DMS53 treated with DMSO at 0.1 percent for 48 hours (cell line): ENCODE results near the gene TAP1.

Experiments
- DNase-seq: peaks from one replicate; lab custom pipeline; 2025; ENCODE audit not compliant: unreplicated experiment; lab: John Stamatoyannopoulos, UW

TAP1 gene

DNA sequence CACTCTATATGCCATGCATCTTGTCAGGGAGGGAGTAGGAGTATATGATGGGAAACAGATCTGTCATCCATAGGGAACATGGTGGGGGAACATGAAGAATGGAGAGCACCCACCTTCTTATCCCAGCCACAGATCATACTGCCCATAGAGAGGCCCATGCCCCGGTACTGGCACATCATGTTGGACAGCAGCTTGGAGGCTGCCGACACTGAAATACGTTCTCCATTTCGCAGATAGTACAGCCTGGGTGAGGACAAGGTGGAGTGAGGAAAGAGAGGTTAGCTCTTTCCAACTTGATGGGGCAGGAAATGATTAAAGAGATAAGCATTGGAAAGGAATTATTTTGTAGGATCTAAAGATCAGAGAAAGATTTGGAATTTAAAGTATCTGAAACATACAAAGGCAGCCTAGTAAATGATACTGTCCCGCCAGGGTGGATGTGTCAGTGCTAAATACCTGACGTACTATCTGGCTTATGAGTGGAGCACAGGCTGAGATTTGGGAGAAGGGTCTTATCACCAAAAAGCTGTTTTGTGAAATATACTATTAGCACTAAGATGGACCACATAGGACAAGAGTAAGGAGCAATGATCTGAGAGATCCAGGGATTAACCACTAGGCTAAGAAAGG, 11.4 kb downstream of the TAP1 start:
- DNase-seq = no peak

DNA sequence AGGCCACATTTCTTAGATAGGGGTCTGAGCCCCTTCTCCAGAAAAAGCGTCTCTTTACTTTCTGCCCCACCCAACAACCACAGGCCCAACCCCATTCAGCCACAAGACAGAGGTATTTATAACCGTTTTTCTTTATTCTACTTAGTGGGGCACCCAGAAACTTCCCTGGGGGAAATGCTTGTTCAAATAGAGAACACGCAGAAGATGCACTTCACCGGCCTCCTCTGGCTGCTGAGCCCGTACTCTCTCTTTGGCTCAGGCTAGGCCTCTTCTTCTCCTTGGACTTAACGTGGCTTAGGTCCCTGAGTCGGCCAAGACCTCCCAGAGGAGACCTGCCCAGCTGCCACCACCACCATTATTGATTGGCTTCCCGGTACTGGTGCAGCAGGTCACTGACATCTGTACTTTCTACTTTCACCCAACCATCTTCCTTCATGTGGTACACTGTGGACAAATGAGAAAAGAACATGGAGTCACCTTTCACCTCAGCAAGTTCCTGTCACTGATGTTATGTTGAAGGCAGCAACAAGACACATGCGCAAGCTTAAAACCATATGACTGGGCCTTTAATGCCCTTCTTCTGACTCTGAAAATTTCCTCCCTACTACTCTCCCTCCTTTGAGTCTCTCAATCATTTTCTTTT, 12.8 kb downstream of the TAP1 start:
- DNase-seq = no peak

DNA sequence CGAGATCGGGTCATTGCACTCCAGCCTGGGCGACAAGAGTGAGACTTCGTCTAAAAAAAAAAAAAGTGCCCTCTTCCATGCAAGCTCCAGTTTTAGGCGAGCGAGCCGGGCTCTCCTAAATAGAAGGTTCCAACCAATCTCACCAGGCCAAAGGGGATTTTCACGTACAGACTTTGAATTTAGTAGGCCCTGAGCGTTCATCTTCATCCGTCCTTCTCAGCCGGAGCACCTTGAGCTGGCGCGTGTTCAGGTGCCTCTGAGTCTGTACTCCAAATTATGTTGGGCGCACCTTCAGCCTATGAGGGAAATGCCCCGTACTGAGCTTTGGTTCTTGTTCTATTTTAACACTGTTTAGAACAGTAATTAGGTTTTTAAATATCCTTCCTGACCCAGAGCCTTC, 14.1 kb downstream of the TAP1 start:
- DNase-seq = no peak

DNA sequence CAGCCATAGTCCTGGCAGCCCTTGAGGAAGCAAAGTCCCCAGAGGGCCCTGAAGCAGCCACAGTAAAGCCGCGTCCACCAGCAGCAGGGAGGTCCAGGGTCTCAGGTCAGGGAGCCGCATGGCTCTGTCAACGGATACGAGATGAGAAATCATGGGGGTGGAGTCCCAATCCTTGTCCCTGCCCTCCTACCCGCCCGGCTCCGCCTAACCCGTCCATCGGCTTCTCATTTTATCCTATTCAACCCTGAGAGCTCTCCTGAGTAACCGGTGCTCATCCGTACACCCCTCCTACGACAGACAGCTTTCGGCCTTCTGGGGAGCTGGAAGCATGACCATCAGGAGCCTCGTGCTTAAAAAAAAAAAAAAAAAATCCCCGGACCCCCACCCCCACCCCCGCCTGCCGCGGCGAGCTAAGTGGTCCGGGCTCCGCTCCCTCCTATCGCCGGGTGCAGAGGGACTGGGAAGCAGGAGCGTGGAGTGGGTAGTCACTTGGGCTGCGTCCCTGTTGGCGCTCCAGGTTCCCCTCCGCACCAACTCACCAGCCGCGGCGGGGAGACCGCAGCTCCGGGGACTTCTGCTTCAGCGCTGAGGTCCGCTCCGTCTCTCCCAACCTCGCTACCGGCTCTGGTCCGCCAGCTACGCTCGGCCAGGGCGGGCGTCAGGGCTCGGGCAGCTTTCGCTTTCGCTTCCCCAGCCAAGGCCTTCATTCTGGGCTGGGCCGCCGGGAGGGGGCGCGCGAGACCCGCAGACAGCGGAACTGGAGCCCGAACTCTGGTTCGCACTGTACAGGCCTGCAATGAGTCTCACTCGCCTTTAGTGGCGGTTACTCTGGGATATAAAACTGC, 15.2 kb downstream of the TAP1 start, which contains the start of gene TAP2:
Gene TAP2, minus strand, starts transcription at position 626 of the 845 bp plus-strand sequence. Its CDS starts 506 bp downstream, at position 120.
- peak; percentile 89 for DNase-seq

DNA sequence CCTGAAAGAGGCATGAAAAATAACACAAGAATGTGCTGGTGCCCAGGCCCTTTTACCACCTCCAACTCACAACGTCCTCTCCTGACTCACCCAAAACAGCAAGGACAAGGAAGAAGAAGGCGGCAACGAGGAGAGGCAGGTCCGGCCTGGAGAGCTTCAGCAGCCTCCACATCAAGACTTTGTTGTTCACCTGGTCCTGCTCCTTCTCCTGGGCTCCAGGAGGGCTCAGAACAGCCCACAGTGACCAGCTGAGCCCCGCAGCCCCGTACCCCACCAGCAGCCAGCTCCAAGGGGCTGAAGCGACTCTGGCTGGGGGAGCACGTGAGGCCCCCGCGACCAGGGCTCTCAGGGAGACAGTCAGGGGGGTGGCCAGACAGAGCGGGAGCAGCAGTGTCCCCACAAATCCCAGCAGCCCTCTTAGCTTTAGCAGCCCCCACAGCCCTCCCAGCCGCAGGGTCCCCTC, 15.8 kb downstream of the TAP1 start:
- no peak for DNase-seq

DNA sequence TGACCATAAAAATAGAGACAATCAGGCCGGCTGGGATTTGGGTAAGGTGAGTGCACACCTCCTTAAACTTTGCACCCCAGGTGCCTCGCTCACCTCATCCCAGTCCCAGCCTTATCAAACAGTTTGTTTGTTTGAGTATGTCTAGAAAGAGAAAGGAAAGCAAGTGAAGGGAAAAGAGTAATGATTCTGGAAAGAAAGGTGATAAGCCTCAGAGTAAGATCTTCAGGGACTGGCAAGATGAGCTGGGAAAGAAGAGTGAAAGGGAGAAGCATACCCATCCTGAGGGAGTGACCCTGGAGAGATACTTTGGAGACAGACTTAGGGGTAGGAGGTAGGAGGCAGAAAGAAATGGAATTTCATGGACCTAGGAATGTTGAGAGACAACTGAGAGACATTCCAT, 16.6 kb downstream of the TAP1 start:
- no peak for DNase-seq

DNA sequence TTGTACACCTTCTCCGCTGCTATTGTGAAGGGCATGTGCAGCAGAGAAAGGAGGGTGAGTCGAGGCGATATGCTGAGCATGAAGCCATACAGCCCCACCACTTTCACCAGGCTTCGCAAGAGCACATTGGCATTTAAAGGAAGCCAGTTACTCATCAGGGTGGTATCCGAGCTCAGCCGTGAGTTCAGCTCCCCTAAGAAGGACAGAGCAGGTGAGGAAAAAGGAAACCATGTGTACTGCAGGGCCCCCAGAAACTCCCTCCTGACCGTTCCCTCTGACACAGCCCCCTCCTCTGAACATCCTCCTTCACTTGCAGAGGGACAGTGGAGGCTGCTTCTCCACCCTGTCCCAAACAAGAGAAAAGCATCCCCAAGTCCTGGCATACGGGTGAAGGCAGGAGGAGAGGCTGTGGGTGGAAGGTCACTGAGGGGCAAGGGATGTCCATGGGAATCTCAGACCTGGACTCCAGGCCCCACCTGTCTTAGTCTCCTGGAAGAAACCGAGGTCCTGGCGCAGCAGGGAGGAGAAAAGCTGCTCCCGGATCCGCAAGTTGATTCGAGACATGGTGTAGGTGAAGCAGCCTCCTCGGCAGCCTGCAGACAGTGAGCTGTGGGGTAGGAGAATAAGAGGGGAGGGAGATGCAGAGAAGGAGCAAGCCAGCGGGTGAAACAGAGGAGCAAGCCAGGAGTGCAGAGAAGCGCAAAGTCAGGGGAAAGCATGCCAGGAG, 18.2 kb downstream of the TAP1 start:
- DNase-seq = no peak

DNA sequence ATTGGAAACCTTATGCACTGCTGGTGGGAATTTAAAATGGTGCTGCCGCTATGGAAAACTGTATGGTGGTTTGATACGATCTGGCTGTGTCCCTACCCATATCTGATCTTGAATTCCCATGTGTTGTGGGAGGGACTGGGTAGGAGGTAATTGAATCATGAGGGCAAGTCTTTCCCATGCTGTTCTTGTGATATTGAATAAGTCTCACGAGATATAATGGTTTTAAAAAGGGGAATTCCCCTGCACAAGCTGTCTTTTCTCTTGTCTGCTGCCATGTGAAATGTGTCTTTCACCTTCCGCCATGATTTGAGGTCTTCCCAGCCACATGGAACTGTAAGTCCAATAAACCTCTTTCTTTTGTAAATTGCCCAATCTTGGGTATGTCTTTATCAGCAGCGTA, 19.8 kb downstream of the TAP1 start:
- DNase-seq = no peak

DNA sequence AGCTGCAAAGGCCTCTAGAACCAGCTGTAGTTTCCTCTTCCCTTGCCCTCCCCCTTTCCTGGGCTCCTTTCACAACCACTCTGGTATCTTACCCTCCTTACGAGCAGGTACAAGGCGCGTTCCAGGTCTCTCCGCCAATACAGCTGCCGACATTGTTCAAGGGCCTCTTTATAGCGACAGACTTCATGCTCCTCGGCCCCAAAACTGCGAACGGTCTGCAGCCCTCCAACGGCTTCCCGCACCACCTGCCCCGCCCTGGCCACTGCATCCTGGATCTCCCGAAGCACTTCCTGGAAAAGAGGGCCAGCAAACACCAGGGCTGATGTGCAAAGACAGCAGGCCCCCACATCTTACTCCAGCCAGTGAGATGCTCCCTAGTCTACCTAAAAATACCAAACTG, 21.0 kb downstream of the TAP1 start:
- DNase-seq = no peak

DNA sequence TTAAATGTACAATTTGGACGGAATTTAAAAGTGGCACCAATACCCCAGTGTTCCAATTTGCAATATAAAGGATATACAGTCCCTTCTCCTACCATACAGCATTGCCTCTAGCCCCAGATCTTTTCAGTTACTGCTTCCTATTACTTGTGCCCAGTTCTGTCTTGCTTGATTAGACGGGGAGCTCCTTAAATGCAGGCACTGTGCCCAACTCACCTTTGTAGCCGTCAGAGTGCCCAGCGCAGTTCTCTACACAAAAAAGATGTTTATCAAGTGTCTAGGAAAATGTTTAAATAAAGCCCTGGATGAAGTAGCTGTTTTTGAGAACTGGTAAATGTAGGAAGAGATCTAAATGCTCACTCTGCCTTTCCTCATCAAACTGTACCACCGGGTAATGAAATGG, 22.6 kb downstream of the TAP1 start:
- DNase-seq = no peak

DNA sequence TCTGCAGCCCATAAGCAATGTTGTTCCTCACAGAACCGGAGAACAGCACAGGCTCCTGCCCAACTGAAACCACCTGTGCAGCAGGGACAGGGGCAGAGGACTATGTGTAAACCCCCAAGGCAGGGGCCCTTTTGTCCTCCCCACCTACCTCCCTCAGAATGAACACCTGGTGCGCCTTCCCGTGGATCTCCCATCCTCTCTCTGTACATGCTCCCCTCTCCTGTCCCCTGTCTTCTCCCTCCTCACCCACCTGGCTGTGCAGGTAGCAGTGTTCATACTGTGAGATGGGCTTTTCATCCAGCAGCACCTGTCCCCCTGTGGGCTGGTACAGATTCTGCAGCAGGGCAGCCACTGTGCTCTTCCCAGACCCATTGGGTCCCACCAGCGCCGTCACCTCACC, 23.5 kb downstream of the TAP1 start:
- DNase-seq = no peak

DNA sequence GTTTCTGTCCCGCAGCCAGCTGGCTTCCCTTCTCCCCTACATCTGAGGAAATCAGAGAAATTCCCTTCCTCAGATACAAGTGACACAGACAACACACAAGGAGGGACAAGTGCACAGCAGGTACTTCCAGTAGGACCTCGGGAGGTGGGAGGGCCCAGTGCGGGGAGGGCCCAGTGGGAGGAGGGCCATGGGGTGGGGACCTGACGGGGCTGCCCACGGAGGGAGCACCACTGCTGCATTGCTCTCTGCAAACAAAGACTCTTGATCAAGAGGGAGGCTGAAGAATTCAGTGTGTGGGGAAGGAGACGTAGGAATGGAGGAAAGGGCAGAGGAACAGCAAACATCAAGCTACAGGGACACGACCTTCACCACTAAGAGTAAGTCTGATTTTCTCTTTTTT, 24.0 kb downstream of the TAP1 start:
- no peak for DNase-seq

DNA sequence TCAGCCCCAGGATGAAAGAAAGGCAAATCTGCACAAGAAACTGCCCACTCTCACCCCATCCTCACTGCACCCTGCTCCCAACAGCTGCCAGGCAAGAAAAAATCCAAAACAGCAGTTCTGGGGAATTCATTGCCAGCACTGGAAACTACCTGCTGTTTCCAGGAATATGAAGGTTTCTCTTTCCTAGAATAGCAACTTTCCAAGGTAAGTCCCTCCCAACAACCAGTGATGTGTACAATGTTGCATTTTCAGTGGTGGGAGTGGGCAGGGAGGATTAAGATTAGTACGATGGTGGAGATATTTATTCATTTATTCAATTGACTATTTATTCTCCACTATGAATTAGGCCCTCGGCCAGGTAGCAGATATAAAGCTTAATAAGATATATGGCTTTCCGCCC, 26.5 kb downstream of the TAP1 start:
- no peak for DNase-seq

DNA sequence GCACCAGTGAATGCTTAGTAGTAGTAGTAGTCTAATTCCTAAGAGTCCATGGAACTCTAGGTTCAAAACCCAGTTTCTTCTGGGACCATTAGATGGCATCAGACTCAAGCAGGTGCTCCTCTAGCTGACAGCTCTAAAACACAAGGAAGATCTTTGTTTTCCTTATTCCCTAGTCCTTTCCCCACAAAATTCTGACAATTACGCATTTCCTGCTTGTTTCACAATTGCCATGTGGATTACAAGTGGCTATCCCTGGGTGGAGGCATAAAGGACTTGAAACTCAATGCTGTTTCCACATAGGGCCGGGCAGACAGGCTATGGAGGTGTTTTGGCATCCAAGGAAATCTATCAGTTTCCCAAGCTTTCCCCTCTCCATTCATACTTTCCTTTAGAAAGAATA, 27.5 kb downstream of the TAP1 start:
- peak; percentile 13 for DNase-seq

DNA sequence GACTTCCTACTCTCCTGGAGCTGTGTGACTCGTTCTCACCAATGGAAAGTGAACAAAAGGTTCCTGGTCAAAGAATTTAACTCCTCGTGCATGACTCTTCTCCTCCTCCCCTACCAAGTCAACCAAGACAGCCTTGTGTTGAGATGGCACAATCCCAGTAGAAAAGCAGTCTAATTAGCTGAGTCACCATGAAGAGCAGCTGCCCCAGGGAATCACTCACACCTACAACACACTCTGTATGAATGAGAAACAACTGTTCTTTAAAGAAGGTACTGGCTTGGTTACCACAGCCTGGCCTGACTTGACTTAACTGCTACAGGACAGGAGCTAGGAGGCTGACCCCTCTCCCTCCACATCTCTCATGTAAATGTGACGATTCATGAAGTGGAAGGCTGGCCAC, 33.8 kb downstream of the TAP1 start:
- peak; percentile 57 for DNase-seq

DNA sequence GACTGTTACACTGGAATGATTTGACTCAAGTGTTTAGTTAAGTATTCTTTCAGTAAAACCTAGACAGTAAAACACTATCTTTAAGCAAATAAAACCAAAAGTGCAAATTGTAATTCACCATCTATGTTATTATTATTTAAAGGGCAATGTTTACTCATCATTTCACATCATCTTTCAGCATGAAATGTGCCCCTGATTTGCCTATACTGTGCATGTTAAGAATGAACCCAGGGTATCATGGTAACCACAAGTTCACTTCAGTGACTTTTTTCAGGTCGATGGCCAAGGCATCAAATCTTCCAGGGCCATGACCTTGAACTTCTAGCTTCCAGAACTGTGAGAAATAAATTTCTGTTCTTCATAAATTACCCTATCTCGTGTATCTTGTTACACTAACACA, 34.6 kb downstream of the TAP1 start:
- DNase-seq = no peak

DNA sequence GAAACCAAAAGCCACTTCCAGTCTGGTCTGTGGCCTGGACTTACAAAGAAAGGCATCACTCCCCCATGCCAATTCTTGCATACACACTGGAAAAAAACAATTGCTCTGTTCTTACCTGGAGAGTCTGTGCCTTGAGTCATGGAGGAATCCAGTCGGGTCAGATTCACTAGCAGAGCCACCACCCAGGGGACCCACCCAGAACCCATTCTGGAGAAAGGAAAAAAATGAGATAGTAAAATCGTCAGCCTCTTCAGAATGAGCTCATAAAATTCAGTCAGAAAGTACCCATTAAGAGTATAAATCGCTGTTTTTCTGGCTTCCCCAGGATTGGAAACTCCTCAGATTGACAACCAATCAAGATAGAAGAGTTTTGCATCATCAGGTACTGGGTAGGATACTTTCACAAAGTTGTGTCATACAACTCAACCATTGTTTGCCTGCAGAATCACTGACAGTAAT, 36.7 kb downstream of the TAP1 start, which contains the start of gene HLA-DOB:
Gene HLA-DOB, minus strand, starts transcription at position 257 of the 459 bp plus-strand sequence. Its CDS starts 51 bp downstream, at position 206.
- no peak for DNase-seq

DNA sequence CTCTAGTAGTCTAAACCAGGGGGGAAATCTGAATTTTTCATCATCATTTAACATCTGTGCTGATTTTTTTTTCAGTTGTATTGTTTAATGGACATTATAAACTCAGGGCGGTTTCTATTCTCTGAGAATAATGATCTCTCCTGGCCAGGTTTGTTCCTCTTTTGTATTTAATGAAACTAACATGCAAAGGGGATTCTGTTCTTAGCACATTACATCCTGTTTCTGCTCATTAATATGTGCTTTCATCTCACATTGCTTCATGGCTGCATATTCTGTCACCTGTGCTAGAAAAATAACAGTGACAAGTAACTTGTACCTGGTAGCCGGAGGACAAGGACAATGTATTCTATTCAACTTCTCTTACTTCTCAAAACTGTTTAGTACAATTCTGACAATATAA, 37.5 kb downstream of the TAP1 start:
- no peak for DNase-seq

DNA sequence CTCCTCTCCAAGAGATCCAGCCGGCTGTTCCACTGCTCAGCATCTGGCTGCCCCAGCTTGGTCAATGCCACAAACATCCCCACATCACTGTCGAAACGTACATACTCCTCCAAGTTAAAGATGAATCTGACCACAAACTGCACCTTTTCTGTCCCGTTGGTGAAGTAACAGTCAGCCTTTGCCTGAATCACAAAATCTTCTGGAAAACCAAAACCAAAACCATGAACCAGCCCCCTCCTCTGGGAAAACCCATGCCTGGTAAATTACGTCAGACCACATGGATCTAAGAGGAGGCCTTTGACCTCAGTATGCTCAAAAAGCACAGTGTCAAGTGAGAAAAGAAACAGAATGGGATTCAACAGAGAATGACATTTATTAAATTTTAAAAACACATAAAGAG, 38.4 kb downstream of the TAP1 start:
- DNase-seq = no peak

DNA sequence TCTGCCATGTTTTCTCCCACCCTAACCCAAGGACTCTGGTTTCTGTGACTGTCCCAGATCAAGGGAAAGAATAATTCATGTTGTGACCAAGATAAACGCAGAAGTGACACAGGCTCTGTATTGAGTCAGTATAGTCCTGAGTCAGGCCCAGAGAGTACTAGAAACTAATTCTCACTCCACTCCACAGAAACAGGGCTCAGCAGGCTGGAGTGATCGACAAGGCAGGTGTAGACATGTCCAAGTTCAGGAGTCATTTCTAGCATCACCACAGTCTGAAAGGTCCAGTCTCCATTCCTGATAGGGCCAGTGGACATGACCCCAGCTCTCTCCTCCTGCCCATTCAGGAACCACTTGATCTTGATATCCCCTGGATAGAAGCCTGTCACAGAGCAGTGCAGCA, 39.4 kb downstream of the TAP1 start:
- DNase-seq = no peak

DNA sequence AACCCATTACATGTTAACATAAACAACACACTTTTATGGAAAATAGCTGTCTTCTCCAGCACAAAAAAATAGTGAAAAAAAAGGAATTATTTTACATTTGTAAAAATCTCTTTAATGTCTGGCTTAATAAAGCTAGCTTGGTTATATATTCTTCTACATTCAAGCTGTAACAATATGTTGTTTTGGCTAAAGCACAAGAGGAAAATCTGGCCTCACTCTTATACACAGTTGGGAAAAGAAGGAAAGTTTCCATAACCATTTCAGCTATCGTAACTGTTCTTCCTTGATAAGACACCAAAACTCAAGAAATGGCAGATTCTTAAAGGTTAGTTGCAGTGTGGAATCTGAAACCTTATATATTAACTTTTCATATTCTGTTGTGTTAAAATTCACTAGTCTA, 44.3 kb downstream of the TAP1 start:
- no peak for DNase-seq
